Measurements from ENCODE around the gene FDPS.

DNA sequence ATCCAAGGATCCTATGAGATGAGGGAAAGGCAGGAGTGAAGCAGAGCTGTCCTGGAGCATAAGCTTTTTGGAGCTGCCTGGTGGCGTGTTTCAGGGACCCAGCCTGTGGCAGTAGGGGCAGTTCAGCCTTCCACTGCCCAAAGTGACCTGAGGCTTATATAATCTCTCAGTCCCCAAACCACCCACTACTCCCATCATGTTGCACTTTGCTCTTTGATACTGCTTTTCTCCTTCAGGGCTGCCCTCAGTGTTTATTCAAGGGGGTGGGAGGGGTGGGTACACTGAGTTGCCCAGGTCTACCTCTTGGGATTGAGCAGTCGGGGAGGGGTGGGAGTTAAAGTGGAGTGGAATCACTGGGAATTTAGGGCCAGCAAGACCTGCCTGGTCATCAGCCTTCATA, 22.1 kb upstream of the FDPS start:
- TF ChIP-seq, protein P1, sequence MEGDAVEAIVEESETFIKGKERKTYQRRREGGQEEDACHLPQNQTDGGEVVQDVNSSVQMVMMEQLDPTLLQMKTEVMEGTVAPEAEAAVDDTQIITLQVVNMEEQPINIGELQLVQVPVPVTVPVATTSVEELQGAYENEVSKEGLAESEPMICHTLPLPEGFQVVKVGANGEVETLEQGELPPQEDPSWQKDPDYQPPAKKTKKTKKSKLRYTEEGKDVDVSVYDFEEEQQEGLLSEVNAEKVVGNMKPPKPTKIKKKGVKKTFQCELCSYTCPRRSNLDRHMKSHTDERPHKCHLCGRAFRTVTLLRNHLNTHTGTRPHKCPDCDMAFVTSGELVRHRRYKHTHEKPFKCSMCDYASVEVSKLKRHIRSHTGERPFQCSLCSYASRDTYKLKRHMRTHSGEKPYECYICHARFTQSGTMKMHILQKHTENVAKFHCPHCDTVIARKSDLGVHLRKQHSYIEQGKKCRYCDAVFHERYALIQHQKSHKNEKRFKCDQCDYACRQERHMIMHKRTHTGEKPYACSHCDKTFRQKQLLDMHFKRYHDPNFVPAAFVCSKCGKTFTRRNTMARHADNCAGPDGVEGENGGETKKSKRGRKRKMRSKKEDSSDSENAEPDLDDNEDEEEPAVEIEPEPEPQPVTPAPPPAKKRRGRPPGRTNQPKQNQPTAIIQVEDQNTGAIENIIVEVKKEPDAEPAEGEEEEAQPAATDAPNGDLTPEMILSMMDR (IDR thresholded peaks at IDR 0.05; ENCODE audit: low read depth, low read length, poor library complexity, severe bottlenecking): no peak
- no peak for TF ChIP-seq EZH2phosphoT487 (IDR thresholded peaks at IDR 0.05; ENCODE audit: borderline replicate concordance, low read length)
